Left colon (tissue), 2 donors: ENCODE data around the gene MAGEA2. TPM values are rescaled to one million over a fixed set of nuclear protein-coding genes. Genes with fewer than 3 reads are reported as not detected.
"Not testable (repeated sequence)": the region's sequence is repeated elsewhere in the genome, so short reads cannot be mapped to it uniquely, and the experiment has no call there.

ENCODE experiments used
- ATAC-seq: fragments of 200-7000 bp; cut with Tn5 transposase; one replicate; pipeline ENCODE4 v1.9.1; 2020; ENCODE audit warnings: mild to moderate bottlenecking, moderate library complexity
- DNase-seq, 2 donors: peaks; one replicate each; pipeline ENCODE4 v3.0.0-alpha.2; 2020
- intact Hi-C, 2 donors: fragments of 100-400 bp; cut with DNase I in 1 of 2; cut with micrococcal nuclease in 1 of 2; formaldehyde crosslinking; loops; one replicate each; pipeline versions ENCODE4 v1.11.2 to v1.14.0; 2022; cut with DNase I, micrococcal nuclease
- total RNA-seq, 2 donors: library from RNA; stranded (reverse); fragmentation: NEBNext Ultra II Directional; extraction: Animal tissue kit (Norgen Biotek cat#: 25700); gene quantifications; one replicate each; pipeline ENCODE4 v1.2.1, GENCODE V29; 2021
- donor health status: DM: no; HTN: no; CAD: no.
- donor health status: DM: yes; HTN: yes; CAD: no.

MAGEA2 gene
- total RNA-seq, 2 donors from 2014 or later, result not detected

DNA sequence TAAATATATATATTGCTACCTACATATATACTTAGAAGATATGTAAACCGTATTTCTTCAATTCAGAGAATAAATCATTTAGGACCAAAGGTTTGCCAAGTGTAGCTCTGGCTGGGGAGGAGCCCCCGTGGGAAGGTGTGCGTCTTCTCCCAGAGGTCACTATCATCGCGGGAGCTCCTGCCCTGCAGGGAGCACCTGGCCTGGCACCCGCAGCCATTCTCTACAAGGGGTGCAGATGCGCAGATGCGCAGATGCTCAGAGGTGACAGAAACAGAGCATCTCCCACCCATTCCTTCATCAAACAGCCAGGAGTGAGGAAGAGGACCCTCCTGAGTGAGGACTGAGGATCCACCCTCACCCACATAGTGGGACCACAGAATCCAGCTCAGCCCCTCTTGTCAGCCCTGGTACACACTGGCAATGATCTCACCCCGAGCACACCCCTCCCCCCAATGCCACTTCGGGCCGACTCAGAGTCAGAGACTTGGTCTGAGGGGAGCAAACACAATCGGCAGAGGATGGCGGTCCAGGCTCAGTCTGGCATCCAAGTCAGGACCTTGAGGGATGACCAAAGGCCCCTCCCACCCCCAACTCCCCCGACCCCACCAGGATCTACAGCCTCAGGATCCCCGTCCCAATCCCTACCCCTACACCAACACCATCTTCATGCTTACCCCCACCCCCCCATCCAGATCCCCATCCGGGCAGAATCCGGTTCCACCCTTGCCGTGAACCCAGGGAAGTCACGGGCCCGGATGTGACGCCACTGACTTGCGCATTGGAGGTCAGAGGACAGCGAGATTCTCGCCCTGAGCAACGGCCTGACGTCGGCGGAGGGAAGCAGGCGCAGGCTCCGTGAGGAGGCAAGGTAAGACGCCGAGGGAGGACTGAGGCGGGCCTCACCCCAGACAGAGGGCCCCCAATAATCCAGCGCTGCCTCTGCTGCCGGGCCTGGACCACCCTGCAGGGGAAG is 39.5 kb downstream of the MAGEA2 start, which contains the start of gene MAGEA2B:
Gene MAGEA2B, plus strand, starts transcription at position 814 of the 973 bp plus-strand sequence. CDS start 2,479 bp downstream, outside the sequence.
- ATAC-seq, intact Hi-C loops, DNase-seq: not testable (repeated sequence)

GRCh38 chrX:152713195-152713594 is 40.4 kb downstream of the MAGEA2 start:
- intact Hi-C loops, ATAC-seq, DNase-seq: not testable (repeated sequence)

- intact Hi-C loops, DNase-seq, ATAC-seq: not testable (repeated sequence)
These were observed 44.5 kb downstream of the MAGEA2 start, which contains the start of gene CSAG2 for GRCh38 chrX:152709173-152709572. TSS of gene CSAG2 (minus strand) at chrX:152709273. CDS start at chrX:152709112, 161 bp downstream.

- ATAC-seq, intact Hi-C loops, DNase-seq: not testable (repeated sequence)
These were observed 47.1 kb downstream of the MAGEA2 start for GRCh38 chrX:152706500-152706899.

DNA sequence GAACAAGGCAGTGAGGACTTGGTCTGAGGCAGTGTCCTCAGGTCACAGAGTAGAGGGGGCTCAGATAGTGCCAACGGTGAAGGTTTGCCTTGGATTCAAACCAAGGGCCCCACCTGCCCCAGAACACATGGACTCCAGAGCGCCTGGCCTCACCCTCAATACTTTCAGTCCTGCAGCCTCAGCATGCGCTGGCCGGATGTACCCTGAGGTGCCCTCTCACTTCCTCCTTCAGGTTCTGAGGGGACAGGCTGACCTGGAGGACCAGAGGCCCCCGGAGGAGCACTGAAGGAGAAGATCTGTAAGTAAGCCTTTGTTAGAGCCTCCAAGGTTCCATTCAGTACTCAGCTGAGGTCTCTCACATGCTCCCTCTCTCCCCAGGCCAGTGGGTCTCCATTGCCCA is 53.3 kb downstream of the MAGEA2 start:
- intact Hi-C loops, DNase-seq, ATAC-seq: not testable (repeated sequence)

Other genes starting within 250 kb of the MAGEA2 start
- under 1 TPM in 1 of 2 donors, not detected in 1; 0.03 TPM for gene GABRQ, start 115.9 kb downstream of the MAGEA2 start, total RNA-seq
- gene MAGEA3, start 55.0 kb downstream of the MAGEA2 start, total RNA-seq, result not detected
- not detected for gene CSAG2, start 44.6 kb downstream of the MAGEA2 start, total RNA-seq
- not detected for gene MAGEA2B, start 39.2 kb downstream of the MAGEA2 start, total RNA-seq
- not detected for gene CSAG1, start 20.1 kb downstream of the MAGEA2 start, total RNA-seq
- gene MAGEA12, start 20.1 kb downstream of the MAGEA2 start, total RNA-seq, result not detected
- gene CSAG3, start 5.4 kb upstream of the MAGEA2 start, total RNA-seq, result not detected
- not detected for gene MAGEA6, start 15.8 kb upstream of the MAGEA2 start, total RNA-seq
- 10 to 100 TPM; 12.5 to 12.7 TPM for gene CETN2, start 76.9 kb upstream of the MAGEA2 start, total RNA-seq
- gene NSDHL, start 77.2 kb upstream of the MAGEA2 start, total RNA-seq, result 10 to 100 TPM; 17.3 to 36.2 TPM
- gene ZNF185, start 144.2 kb upstream of the MAGEA2 start, total RNA-seq, result 1 to 10 TPM; 4.0 to 4.6 TPM
- gene PNMA5, start 240.3 kb upstream of the MAGEA2 start, total RNA-seq, result not detected